H1 (cell line): ENCODE measurements around the gene HIVEP3. TPM values are rescaled to one million over a fixed set of nuclear protein-coding genes. Genes with fewer than 3 reads are reported as not detected.

Source experiments
- CTCF ChIA-PET: fragments of 300-600 bp; sonication (Branson Sonifier 250); formaldehyde crosslinking; loops from one replicate; lab custom pipeline; 2021; ENCODE audit not compliant: partially characterized antibody; lab: Charles Lee
- POLR2A ChIA-PET: fragments of 300-600 bp; sonication (Branson Sonifier 250); formaldehyde crosslinking; loops from one replicate; lab custom pipeline; 2021; ENCODE audit warnings: inconsistent platforms; ENCODE audit not compliant: partially characterized antibody; lab: Charles Lee
- DNase-seq, 2 experiments: peaks; one replicate each; pipeline versions ENCODE4 v3.0.0 to v3.0.0-alpha.2; 2010 to 2022; ENCODE audit warnings: low spot score in 2 of 2, low read depth in 1 of 2, mixed read lengths in 1 of 2
- FAIRE-seq: peaks from 2 replicates; lab custom pipeline; 2011; peaks lifted over from hg19 to GRCh38; lab: Jason Lieb, UNC
- H2AFZ ChIP-seq: 2 replicates; pipeline ENCODE4 v1.8.1; 2012; ENCODE audit warnings: low read length, inconsistent platforms
- H2AK5ac ChIP-seq: 2 replicates; pipeline ENCODE4 v1.6.1; 2013; ENCODE audit warnings: low read depth, low read length
- H2BK120ac ChIP-seq: replicated peaks from 2 replicates; pipeline ENCODE3; 2013; ENCODE audit warnings: low read depth, low read length, inconsistent platforms
- H2BK12ac ChIP-seq: 2 replicates; pipeline ENCODE4 v1.6.1; 2013; ENCODE audit warnings: low read depth, low read length
- H2BK15ac ChIP-seq: 2 replicates; pipeline ENCODE4 v1.6.1; 2013; ENCODE audit warnings: low read length
- H2BK20ac ChIP-seq: 2 replicates; pipeline ENCODE4 v1.6.1; 2013; ENCODE audit warnings: low read length
- H2BK5ac ChIP-seq: 2 replicates; pipeline ENCODE4 v1.6.1; 2013; ENCODE audit warnings: low read depth, low read length
- H3K14ac ChIP-seq: 2 replicates; pipeline ENCODE4 v1.6.1; 2013; ENCODE audit warnings: inconsistent platforms; ENCODE audit not compliant: insufficient read length
- H3K18ac ChIP-seq: 2 replicates; pipeline ENCODE4 v1.6.1; 2013; ENCODE audit warnings: low read length; ENCODE audit errors: extremely low read depth
- H3K23ac ChIP-seq: 2 replicates; pipeline ENCODE4 v1.6.1; 2013; ENCODE audit warnings: inconsistent platforms; ENCODE audit not compliant: insufficient read length
- H3K23me2 ChIP-seq: 2 replicates; pipeline ENCODE4 v1.6.1; 2013; ENCODE audit warnings: low read depth, low read length
- H3K27ac ChIP-seq: 2 replicates; pipeline ENCODE4 v1.6.1; 2011; ENCODE audit warnings: low read depth, low read length, inconsistent platforms
- H3K27me3 ChIP-seq, 4 experiments: replicated peaks in 1 of 4; 1 replicate in 1 of 4; 2 replicates in 3 of 4; pipeline versions ENCODE4 v1.6.1 to v1.8.1; 2011 to 2013; ENCODE audit warnings: low read length in 3 of 4, mild to moderate bottlenecking in 3 of 4, inconsistent platforms in 2 of 4, mixed read lengths in 2 of 4, moderate library complexity in 1 of 4; ENCODE audit not compliant: control insufficient read depth in 3 of 4, insufficient read depth in 3 of 4; ENCODE audit errors: extremely low read depth in 1 of 4
- H3K36me3 ChIP-seq, 4 experiments: 2 replicates each; pipeline versions ENCODE4 v1.6.1 to v1.8.1; 2011 to 2013; ENCODE audit warnings: mild to moderate bottlenecking in 4 of 4, low read length in 3 of 4, moderate library complexity in 2 of 4, control low read depth in 1 of 4, inconsistent platforms in 1 of 4; ENCODE audit not compliant: insufficient read depth in 4 of 4, control insufficient read depth in 2 of 4
- H3K4ac ChIP-seq: replicated peaks from 2 replicates; pipeline ENCODE3; 2013; ENCODE audit warnings: low read length, low read depth, mixed read lengths, inconsistent platforms; ENCODE audit not compliant: insufficient read length
- H3K4me1 ChIP-seq, 4 experiments: replicated peaks in 1 of 4; 1 replicate in 1 of 4; 2 replicates in 3 of 4; pipeline versions ENCODE4 v1.6.1 to v1.8.1; 2011 to 2013; ENCODE audit warnings: low read length in 3 of 4, inconsistent platforms in 2 of 4, mixed read lengths in 1 of 4; ENCODE audit not compliant: insufficient read depth in 4 of 4, control insufficient read depth in 3 of 4
- H3K4me2 ChIP-seq, 2 experiments: 2 replicates each; pipeline versions ENCODE4 v1.6.1 to v1.8.1; 2011 to 2013; ENCODE audit warnings: low read depth in 2 of 2, low read length in 2 of 2, control low read depth in 1 of 2, inconsistent platforms in 1 of 2, mild to moderate bottlenecking in 1 of 2; ENCODE audit not compliant: insufficient read depth in 1 of 2
- H3K4me3 ChIP-seq, 4 experiments: fragments of 200-600, 300-600 bp in 1 of 4; sonication (generic), shearing (Covaris generic), sonication (Bioruptor Twin) in 1 of 4; 2 replicates each; pipeline versions ENCODE4 v1.5.1 to v1.8.1; 2011 to 2016; ENCODE audit warnings: low read length in 4 of 4, low read depth in 3 of 4, control low read depth in 2 of 4, inconsistent platforms in 2 of 4, mild to moderate bottlenecking in 2 of 4, mixed read lengths in 1 of 4, moderate library complexity in 1 of 4; ENCODE audit not compliant: insufficient read depth in 2 of 4; ENCODE audit errors: extremely low read depth in 1 of 4
- H3K56ac ChIP-seq: replicated peaks from 2 replicates; pipeline ENCODE3; 2013; ENCODE audit warnings: low read depth, mild to moderate bottlenecking, mixed read lengths, low read length, inconsistent platforms; ENCODE audit not compliant: insufficient read length
- H3K79me1 ChIP-seq: 2 replicates; pipeline ENCODE4 v1.6.1; 2013; ENCODE audit warnings: low read depth, low read length, control low read depth
- H3K79me2 ChIP-seq, 2 experiments: 2 replicates each; pipeline versions ENCODE4 v1.6.1 to v1.8.1; 2012 to 2013; ENCODE audit warnings: low read length in 2 of 2, mild to moderate bottlenecking in 2 of 2, inconsistent platforms in 1 of 2; ENCODE audit not compliant: insufficient read depth in 2 of 2, control insufficient read depth in 1 of 2
- H3K9ac ChIP-seq, 4 experiments: replicated peaks in 1 of 4; 1 replicate in 1 of 4; 2 replicates in 3 of 4; pipeline versions ENCODE4 v1.6.1 to v1.8.1; 2011 to 2013; ENCODE audit warnings: low read depth in 3 of 4, low read length in 3 of 4, control low read depth in 2 of 4, mild to moderate bottlenecking in 2 of 4, moderate library complexity in 2 of 4, inconsistent platforms in 1 of 4; ENCODE audit errors: extremely low read depth in 1 of 4
- H3K9me3 ChIP-seq, 2 experiments: 2 replicates each; pipeline versions ENCODE4 v1.6.1 to v1.8.1; 2012 to 2013; ENCODE audit warnings: mild to moderate bottlenecking in 2 of 2, moderate library complexity in 2 of 2, control low read depth in 1 of 2, inconsistent platforms in 1 of 2, low read depth in 1 of 2, low read length in 1 of 2, mixed read lengths in 1 of 2; ENCODE audit not compliant: insufficient read depth in 2 of 2
- H4K20me1 ChIP-seq, 2 experiments: replicated peaks in 1 of 2; 2 replicates each; pipeline versions ENCODE3 to v1.8.1; 2011 to 2013; ENCODE audit warnings: inconsistent platforms in 2 of 2, low read length in 2 of 2, mild to moderate bottlenecking in 1 of 2; ENCODE audit not compliant: insufficient read depth in 2 of 2, control insufficient read depth in 1 of 2
- H4K5ac ChIP-seq: 2 replicates; pipeline ENCODE4 v1.6.1; 2013; ENCODE audit warnings: low read length, low read depth, mixed read lengths, inconsistent platforms; ENCODE audit not compliant: insufficient read length
- H4K8ac ChIP-seq: 2 replicates; pipeline ENCODE4 v1.8.0; 2013; ENCODE audit warnings: mild to moderate bottlenecking, moderate library complexity, low read length, inconsistent platforms; ENCODE audit not compliant: insufficient read depth; ENCODE audit errors: extremely low read depth
- H4K91ac ChIP-seq: replicated peaks from 2 replicates; pipeline ENCODE3; 2013; ENCODE audit warnings: low read length, mixed read lengths, inconsistent platforms; ENCODE audit not compliant: insufficient read length
- CHD2 ChIP-seq: IDR thresholded peaks from 2 replicates; pipeline ENCODE4 v1.6.1; 2012; ENCODE audit warnings: low read length, improper control_type of control experiment
- POLR2A ChIP-seq, 2 experiments: IDR thresholded peaks; 1 replicate in 1 of 2; 2 replicates in 1 of 2; pipeline ENCODE4 v1.6.1; 2011; ENCODE audit warnings: low read depth in 2 of 2, low read length in 2 of 2, mild to moderate bottlenecking in 2 of 2; ENCODE audit errors: control extremely low read depth in 1 of 2
- RAD21 ChIP-seq, 2 experiments: IDR thresholded peaks in 1 of 2; conservative IDR thresholded peaks in 1 of 2; 2 replicates each; pipeline ENCODE4 v1.6.1; 2011; ENCODE audit warnings: low read depth in 2 of 2, low read length in 2 of 2, improper control_type of control experiment in 1 of 2, inconsistent platforms in 1 of 2, mild to moderate bottlenecking in 1 of 2, moderate library complexity in 1 of 2
- SP1 ChIP-seq: IDR thresholded peaks from 2 replicates; pipeline ENCODE4 v1.6.1; 2011; ENCODE audit warnings: low read depth, low read length
- TBP ChIP-seq: IDR thresholded peaks from 2 replicates; pipeline ENCODE4 v1.6.1; 2011; ENCODE audit warnings: low read depth, low read length, improper control_type of control experiment
- WGBS, 2 experiments: shearing (Covaris generic) in 1 of 2; methylation state at CpG; one replicate each; pipeline versions ENCODE4 v1.1.6 to v1.1.7; 2013 to 2015; ENCODE audit warnings: low lambda C conversion rate in 2 of 2, mixed read lengths in 2 of 2, inconsistent platforms in 1 of 2, low coverage in 1 of 2, missing lambda C conversion rate in 1 of 2; ENCODE audit not compliant: insufficient replicate concordance in 2 of 2, insufficient coverage in 1 of 2, insufficient read length in 1 of 2; ENCODE audit errors: extremely low coverage in 1 of 2, missing lambda C conversion rate in 1 of 2; 5-methylcytosine and 5-hydroxymethylcytosine counted together
- polyA plus RNA-seq, 7 experiments: library from polyadenylated mRNA; depleted of rRNA in 3 of 7; stranded (reverse) in 5 of 7; unstranded in 2 of 7; fragments of >200 nt in 5 of 7; fragments of 200-250 nt in 2 of 7; gene quantifications; 1 replicate in 5 of 7; 2 replicates in 1 of 7; 4 replicates in 1 of 7; pipeline versions ENCODE4 v1.2.1 to v1.2.3, GENCODE V29; 2011 to 2013; ENCODE audit warnings: missing spikeins in 2 of 7, mixed read lengths in 2 of 7
- total RNA-seq: library from RNA; stranded (reverse); fragmentation: NEBNext Ultra II Directional; extraction: Animal tissue kit (Norgen Biotek cat#: 25700); gene quantifications from 2 replicates; pipeline ENCODE4 v1.2.1, GENCODE V29; 2021
- TF ChIP-seq, protein P1 (sequence below), 3 experiments: IDR thresholded peaks; 1 replicate in 2 of 3; 2 replicates in 1 of 3; pipeline versions ENCODE4 v1.5.1 to v1.6.1; 2011; ENCODE audit warnings: low read length in 3 of 3, mild to moderate bottlenecking in 3 of 3, inconsistent platforms in 2 of 3, low read depth in 1 of 3, moderate library complexity in 1 of 3; ENCODE audit not compliant: insufficient read depth in 1 of 3; ENCODE audit errors: control extremely low read depth in 1 of 3

Gene HIVEP3
- total and polyA plus RNA-seq, 2 of the 8 experiments (the other 6 are each of a cell fraction or from before 2014, with no cell fraction given) = 0.24 to 0.69 TPM

DNA sequence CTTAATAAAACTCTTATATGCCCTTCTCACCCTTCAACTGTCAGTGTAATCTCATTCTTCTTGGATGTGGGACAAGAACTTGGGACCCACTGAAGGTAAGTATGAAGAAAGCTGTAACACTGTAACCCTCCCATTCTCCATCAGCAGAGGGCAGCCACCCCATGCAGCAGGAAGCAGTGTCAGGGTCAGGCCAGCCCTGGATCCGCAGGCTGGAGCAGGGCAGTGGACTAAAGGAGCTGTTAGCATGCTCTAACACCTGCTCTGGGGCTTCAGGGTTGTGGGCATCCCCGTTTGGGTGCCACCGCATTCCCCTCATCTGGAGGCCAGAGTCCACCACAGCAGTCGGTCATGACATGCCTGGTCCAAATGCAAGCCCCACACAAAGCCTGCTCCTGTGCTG, 156.5 kb downstream of the HIVEP3 start:
- Histone ChIP-seq H3K23ac (no peak overlapping the region), H3K4me3 (no peak overlapping the region), H3K18ac (no peak overlapping the region), H3K36me3 (no peaks in the 10 kb centered on the region; a peak in 1 of 8 replicates), H2BK120ac (no peak overlapping the region), H2BK15ac (no peak overlapping the region)
- DNase-seq = no peak
- peak; percentile 41; the same call in 1 of the 2 replicates for TF ChIP-seq TBP
- TF ChIP-seq SP1 = no peak
- no peak for TF ChIP-seq CHD2
- TF ChIP-seq, protein P1, sequence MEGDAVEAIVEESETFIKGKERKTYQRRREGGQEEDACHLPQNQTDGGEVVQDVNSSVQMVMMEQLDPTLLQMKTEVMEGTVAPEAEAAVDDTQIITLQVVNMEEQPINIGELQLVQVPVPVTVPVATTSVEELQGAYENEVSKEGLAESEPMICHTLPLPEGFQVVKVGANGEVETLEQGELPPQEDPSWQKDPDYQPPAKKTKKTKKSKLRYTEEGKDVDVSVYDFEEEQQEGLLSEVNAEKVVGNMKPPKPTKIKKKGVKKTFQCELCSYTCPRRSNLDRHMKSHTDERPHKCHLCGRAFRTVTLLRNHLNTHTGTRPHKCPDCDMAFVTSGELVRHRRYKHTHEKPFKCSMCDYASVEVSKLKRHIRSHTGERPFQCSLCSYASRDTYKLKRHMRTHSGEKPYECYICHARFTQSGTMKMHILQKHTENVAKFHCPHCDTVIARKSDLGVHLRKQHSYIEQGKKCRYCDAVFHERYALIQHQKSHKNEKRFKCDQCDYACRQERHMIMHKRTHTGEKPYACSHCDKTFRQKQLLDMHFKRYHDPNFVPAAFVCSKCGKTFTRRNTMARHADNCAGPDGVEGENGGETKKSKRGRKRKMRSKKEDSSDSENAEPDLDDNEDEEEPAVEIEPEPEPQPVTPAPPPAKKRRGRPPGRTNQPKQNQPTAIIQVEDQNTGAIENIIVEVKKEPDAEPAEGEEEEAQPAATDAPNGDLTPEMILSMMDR (IDR thresholded peaks at IDR 0.05; ENCODE audit: control extremely low read depth in 1 of 3, insufficient read depth in 1 of 3, low read depth in 1 of 3, low read length in 3 of 3) = peak; percentile 77 to 82 (median 81)
- no peak for TF ChIP-seq POLR2A (IDR thresholded peaks at IDR 0.05; ENCODE audit: control extremely low read depth in 1 of 2, low read depth in 2 of 2, low read length in 2 of 2)
- peak; percentile 88 to 90 for TF ChIP-seq RAD21 (IDR thresholded peaks at IDR 0.05 in 1 of 2, conservative IDR thresholded peaks at IDR 0.05 in 1 of 2; ENCODE audit: low read depth in 2 of 2, low read length in 2 of 2)
- TF ChIP-seq, all 59 proteins: peak for 3
- Histone ChIP-seq H3K9ac (no peak overlapping the region), H2BK12ac (0 out of 2 replicates have a peak overlapping the region, but pooled peaks have one; percentile 9), H3K27me3 (no peaks in the 10 kb centered on the region), H3K27ac (no peak overlapping the region), H4K5ac (no peak overlapping the region), H2BK5ac (no peak overlapping the region), H4K8ac (no peak overlapping the region), H2AK5ac (no peak overlapping the region), H3K79me1 (no peaks in the 10 kb centered on the region; the same call in 1 of the 2 replicates), H3K4me2 (no peak overlapping the region), H3K14ac (no peak overlapping the region), H2AFZ (no peak overlapping the region), H4K91ac (no peak overlapping the region), H3K4me1 (peaks cover 0 to 2% (median 0%) of the 10 kb centered on the region in 4 experiments; a peak in 2 of 7 replicates), H3K79me2 (no peaks in the 10 kb centered on the region; a peak in 1 of 4 replicates), H4K20me1 (no peaks in the 10 kb centered on the region), H2BK20ac (no peak overlapping the region), H3K9me3 (no peaks in the 10 kb centered on the region), H3K23me2 (no peaks in the 10 kb centered on the region), H3K4ac (no peak overlapping the region), H3K56ac (no peak overlapping the region)
- ChIA-PET CTCF (interaction anchor here (0.7 to 1.2 kb wide), 5 partner anchors 15 to 188 kb away, joined by 3 to 6 read pairs (median 3); no protein-coding TSS in a partner anchor), POLR2A (no interaction called here)
- 42% methylated on average over 4 of the region's 4 CpGs; no CpG with 5 or more reads in 1 of the 2 experiments for WGBS, 2 experiments
- FAIRE-seq = no peak
